Activated naive CD4-positive, alpha-beta T cell treated with anti-CD3 and anti-CD28 coated beads for 36 hours (primary cell): ENCODE data around the gene COL19A1. TPM values are rescaled to one million over a fixed set of nuclear protein-coding genes. Genes with fewer than 3 reads are reported as not detected.

Experiments
- CTCF ChIA-PET: fragments of 350-600 bp; sonication (Branson Sonifier 250); formaldehyde crosslinking; loops from one replicate; lab custom pipeline; 2021; ENCODE audit warnings: antibody characterized with exemption; lab: Charles Lee
- DNase-seq: peaks from one replicate; pipeline ENCODE4 v3.0.0-alpha.2; 2020
- H3K27ac Mint-ChIP-seq: one replicate; pipeline ENCODE4 v1.8.0; 2021; ENCODE audit warnings: mild to moderate bottlenecking, mixed read lengths
- H3K27me3 Mint-ChIP-seq: one replicate; pipeline ENCODE4 v1.8.0; 2021; ENCODE audit warnings: low read depth, mixed read lengths
- H3K36me3 Mint-ChIP-seq: one replicate; pipeline ENCODE4 v1.8.0; 2021; ENCODE audit warnings: low read depth, mixed read lengths
- H3K4me1 Mint-ChIP-seq: one replicate; pipeline ENCODE4 v1.8.0; 2021; ENCODE audit warnings: low read depth, mixed read lengths
- H3K4me3 Mint-ChIP-seq: one replicate; pipeline ENCODE4 v1.8.0; 2021; ENCODE audit warnings: mild to moderate bottlenecking, moderate library complexity, mixed read lengths
- H3K9me3 Mint-ChIP-seq: one replicate; pipeline ENCODE4 v1.8.0; 2021; ENCODE audit warnings: mixed read lengths
- intact Hi-C: fragments of 100-400 bp; cut with micrococcal nuclease; formaldehyde crosslinking; loops from one replicate; pipeline ENCODE4 v1.15.1; 2023
- total RNA-seq, 2 experiments: library from RNA; stranded (reverse); gene quantifications; one replicate each; pipeline ENCODE4 v1.2.3, GENCODE V29; 2021

The COL19A1 gene
- total RNA-seq, 2 experiments from 2014 or later = 0.26 TPM; not detected in 1

- Mint-ChIP-seq H3K27ac (no peak overlapping the region), H3K9me3 (no peaks in the 10 kb centered on the region), H3K27me3 (peaks cover 6% of the 10 kb centered on the region), H3K4me3 (no peak overlapping the region), H3K4me1 (no peaks in the 10 kb centered on the region), H3K36me3 (no peaks in the 10 kb centered on the region)
- no peak for DNase-seq
- CTCF ChIA-PET = interaction anchor here (1.7 kb wide), 1 partner anchor 45 kb away, joined by 4 read pairs; no protein-coding TSS in a partner anchor
- intact Hi-C loops = no loop called here
These were observed 24.5 kb upstream of the COL19A1 start for GRCh38 chr6:69841862-69842261.

GRCh38 chr6:69843189-69843588, 23.2 kb upstream of the COL19A1 start:
- CTCF ChIA-PET = interaction anchor here (0.8 kb wide), 1 partner anchor 74 kb away, joined by 3 read pairs; no protein-coding TSS in a partner anchor
- Mint-ChIP-seq H3K9me3 (no peaks in the 10 kb centered on the region), H3K27me3 (peaks cover 6% of the 10 kb centered on the region), H3K27ac (no peak overlapping the region), H3K4me1 (no peaks in the 10 kb centered on the region), H3K4me3 (no peak overlapping the region), H3K36me3 (no peaks in the 10 kb centered on the region)
- no peak for DNase-seq
- intact Hi-C loops = no loop called here

GRCh38 chr6:69846312-69846711, 20.0 kb upstream of the COL19A1 start:
- Mint-ChIP-seq H3K4me3 (no peak overlapping the region), H3K36me3 (no peaks in the 10 kb centered on the region), H3K27ac (no peak overlapping the region), H3K4me1 (no peaks in the 10 kb centered on the region), H3K27me3 (peaks cover 3% of the 10 kb centered on the region), H3K9me3 (no peaks in the 10 kb centered on the region)
- DNase-seq = no peak
- CTCF ChIA-PET = no interaction called here
- intact Hi-C loops = no loop called here

GRCh38 chr6:69846770-69847491, 19.4 kb upstream of the COL19A1 start:
- DNase-seq = no peak
- no peaks in the 10 kb centered on the region for H3K36me3 Mint-ChIP-seq
- intact Hi-C loops = no loop called here
- no peak overlapping the region for H3K27ac Mint-ChIP-seq
- H3K27me3 Mint-ChIP-seq = peaks cover 3% of the 10 kb centered on the region
- no peaks in the 10 kb centered on the region for H3K4me1 Mint-ChIP-seq
- H3K9me3 Mint-ChIP-seq = no peaks in the 10 kb centered on the region
- no peak overlapping the region for H3K4me3 Mint-ChIP-seq
- CTCF ChIA-PET = interaction anchor here (0.6 kb wide), 1 partner anchor 32 kb away, joined by 5 read pairs; no protein-coding TSS in a partner anchor

GRCh38 chr6:69847492-69847788, 18.9 kb upstream of the COL19A1 start:
- H3K27me3 Mint-ChIP-seq = peaks cover 4% of the 10 kb centered on the region
- H3K4me1 Mint-ChIP-seq = no peaks in the 10 kb centered on the region
- no peak overlapping the region for H3K27ac Mint-ChIP-seq
- CTCF ChIA-PET = interaction anchor here (0.6 kb wide), 1 partner anchor 32 kb away, joined by 5 read pairs; no protein-coding TSS in a partner anchor
- no peak for DNase-seq
- H3K36me3 Mint-ChIP-seq = no peaks in the 10 kb centered on the region
- no peak overlapping the region for H3K4me3 Mint-ChIP-seq
- intact Hi-C loops = no loop called here
- H3K9me3 Mint-ChIP-seq = peaks cover 2% of the 10 kb centered on the region

GRCh38 chr6:69848552-69848951, 17.8 kb upstream of the COL19A1 start:
- intact Hi-C loops = no loop called here
- Mint-ChIP-seq H3K27me3 (peaks cover 4% of the 10 kb centered on the region), H3K4me1 (no peaks in the 10 kb centered on the region), H3K4me3 (no peak overlapping the region), H3K9me3 (peaks cover 7% of the 10 kb centered on the region), H3K36me3 (no peaks in the 10 kb centered on the region), H3K27ac (no peak overlapping the region)
- CTCF ChIA-PET = interaction anchor here (1.2 kb wide), 1 partner anchor 11 kb away, joined by 3 read pairs; no protein-coding TSS in a partner anchor
- DNase-seq = no peak

GRCh38 chr6:69852706-69853105, 13.7 kb upstream of the COL19A1 start:
- H3K36me3 Mint-ChIP-seq = no peaks in the 10 kb centered on the region
- H3K9me3 Mint-ChIP-seq = peaks cover 7% of the 10 kb centered on the region
- no peaks in the 10 kb centered on the region for H3K4me1 Mint-ChIP-seq
- intact Hi-C loops = no loop called here
- CTCF ChIA-PET = interaction anchor here (1.0 kb wide), 1 partner anchor 23 kb away, joined by 3 read pairs; no protein-coding TSS in a partner anchor
- no peak for DNase-seq
- peaks cover 2% of the 10 kb centered on the region for H3K27me3 Mint-ChIP-seq
- H3K4me3 Mint-ChIP-seq = no peak overlapping the region
- H3K27ac Mint-ChIP-seq = no peak overlapping the region

GRCh38 chr6:69861986-69862385, 4.4 kb upstream of the COL19A1 start:
- Mint-ChIP-seq H3K9me3 (peaks cover 5% of the 10 kb centered on the region), H3K27me3 (peaks cover 2% of the 10 kb centered on the region), H3K4me1 (peaks cover 3% of the 10 kb centered on the region), H3K36me3 (no peaks in the 10 kb centered on the region), H3K4me3 (no peak overlapping the region), H3K27ac (no peak overlapping the region)
- DNase-seq = no peak
- intact Hi-C loops = loop anchor here (10.0 kb wide), 1 partner anchor 303 kb away; no protein-coding TSS in a partner anchor
- CTCF ChIA-PET = no interaction called here

GRCh38 chr6:69863766-69864165, 2.6 kb upstream of the COL19A1 start:
- Mint-ChIP-seq H3K4me3 (no peak overlapping the region), H3K27me3 (peaks cover 5% of the 10 kb centered on the region), H3K36me3 (no peaks in the 10 kb centered on the region), H3K4me1 (peaks cover 17% of the 10 kb centered on the region), H3K27ac (no peak overlapping the region), H3K9me3 (peaks cover 5% of the 10 kb centered on the region)
- intact Hi-C loops = loop anchor here (10.0 kb wide), 1 partner anchor 301 kb away; no protein-coding TSS in a partner anchor
- no peak for DNase-seq
- CTCF ChIA-PET = no interaction called here

GRCh38 chr6:69865126-69865525, 1.2 kb upstream of the COL19A1 start:
- Mint-ChIP-seq H3K27ac (no peak overlapping the region), H3K9me3 (peaks cover under 1% of the 10 kb centered on the region), H3K36me3 (no peaks in the 10 kb centered on the region), H3K4me3 (no peak overlapping the region), H3K4me1 (peaks cover 20% of the 10 kb centered on the region), H3K27me3 (peaks cover 5% of the 10 kb centered on the region)
- intact Hi-C loops = loop anchor here (10.0 kb wide), 1 partner anchor 300 kb away; no protein-coding TSS in a partner anchor
- DNase-seq = no peak
- CTCF ChIA-PET = no interaction called here

- CTCF ChIA-PET = interaction anchor here (0.6 to 1.7 kb wide), 10 partner anchors 52 to 1263 kb away, joined by 3 to 7 read pairs (median 3); partner anchors contain the start of gene LMBRD1
- Mint-ChIP-seq H3K4me1 (peaks cover 20% of the 10 kb centered on the region), H3K36me3 (no peaks in the 10 kb centered on the region), H3K27ac (no peak overlapping the region), H3K27me3 (peaks cover 5% of the 10 kb centered on the region), H3K9me3 (no peaks in the 10 kb centered on the region), H3K4me3 (peak overlapping the region; percentile 70)
- intact Hi-C loops = loop anchor here (1.0 to 10.0 kb wide), 4 partner anchors 32 to 298 kb away; no protein-coding TSS in a partner anchor
- peak; percentile 64 for DNase-seq
These were observed 648 bp downstream of the COL19A1 start for GRCh38 chr6:69866770-69867638.

- H3K27ac Mint-ChIP-seq = no peak overlapping the region
- no peaks in the 10 kb centered on the region for H3K36me3 Mint-ChIP-seq
- intact Hi-C loops = loop anchor here (1.0 to 10.0 kb wide), 2 partner anchors 71 to 297 kb away; no protein-coding TSS in a partner anchor
- no peak for DNase-seq
- peaks cover 20% of the 10 kb centered on the region for H3K4me1 Mint-ChIP-seq
- CTCF ChIA-PET = interaction anchor here (0.6 to 1.7 kb wide), 10 partner anchors 52 to 1263 kb away, joined by 3 to 7 read pairs (median 3); partner anchors contain the start of gene LMBRD1
- no peaks in the 10 kb centered on the region for H3K9me3 Mint-ChIP-seq
- peak overlapping the region; percentile 70 for H3K4me3 Mint-ChIP-seq
- H3K27me3 Mint-ChIP-seq = peaks cover 5% of the 10 kb centered on the region
These were observed 1.3 kb downstream of the COL19A1 start for GRCh38 chr6:69867639-69867976.
